H1 (cell line): ENCODE results near the gene SYTL1. TPM values are rescaled to one million over a fixed set of nuclear protein-coding genes. Genes with fewer than 3 reads are reported as not detected.

Source experiments
- ASH2L ChIP-seq: fragments of 200-600, 300-600 bp; sonication (generic); IDR thresholded peaks from one replicate; pipeline ENCODE4 v1.7.1; 2017; ENCODE audit warnings: low read length
- KDM5A ChIP-seq: fragments of 200-600 bp; IDR thresholded peaks from 2 replicates; pipeline ENCODE4 v1.7.1; 2012; ENCODE audit warnings: mild to moderate bottlenecking, low read length, inconsistent platforms, mixed read lengths
- SAP30 ChIP-seq: fragments of 300-600 bp; sonication (generic); IDR thresholded peaks from 2 replicates; pipeline ENCODE4 v1.7.1; 2012; ENCODE audit warnings: low read length, moderate library complexity, mild to moderate bottlenecking, inconsistent platforms; ENCODE audit not compliant: insufficient read depth, insufficient replicate concordance
- polyA plus RNA-seq, 7 experiments: library from polyadenylated mRNA; depleted of rRNA in 3 of 7; stranded (reverse) in 5 of 7; unstranded in 2 of 7; fragments of >200 nt in 5 of 7; fragments of 200-250 nt in 2 of 7; gene quantifications; 1 replicate in 5 of 7; 2 replicates in 1 of 7; 4 replicates in 1 of 7; pipeline versions ENCODE4 v1.2.1 to v1.2.3, GENCODE V29; 2011 to 2013; ENCODE audit warnings: missing spikeins in 2 of 7, mixed read lengths in 2 of 7
- total RNA-seq: library from RNA; stranded (reverse); fragmentation: NEBNext Ultra II Directional; extraction: Animal tissue kit (Norgen Biotek cat#: 25700); gene quantifications from 2 replicates; pipeline ENCODE4 v1.2.1, GENCODE V29; 2021
- TF ChIP-seq, protein P1 (sequence below): IDR thresholded peaks from 2 replicates; pipeline ENCODE4 v1.6.1; 2012; ENCODE audit warnings: inconsistent platforms
- TF ChIP-seq, protein P2 (sequence below), 3 experiments: IDR thresholded peaks; 1 replicate in 2 of 3; 2 replicates in 1 of 3; pipeline versions ENCODE4 v1.5.1 to v1.6.1; 2011; ENCODE audit warnings: low read length in 3 of 3, mild to moderate bottlenecking in 3 of 3, inconsistent platforms in 2 of 3, low read depth in 1 of 3, moderate library complexity in 1 of 3; ENCODE audit not compliant: insufficient read depth in 1 of 3; ENCODE audit errors: control extremely low read depth in 1 of 3

The SYTL1 gene
- total and polyA plus RNA-seq, 2 of the 8 experiments (the other 6 are each of a cell fraction or from before 2014, with no cell fraction given), result 6.4 to 19.5 TPM

DNA sequence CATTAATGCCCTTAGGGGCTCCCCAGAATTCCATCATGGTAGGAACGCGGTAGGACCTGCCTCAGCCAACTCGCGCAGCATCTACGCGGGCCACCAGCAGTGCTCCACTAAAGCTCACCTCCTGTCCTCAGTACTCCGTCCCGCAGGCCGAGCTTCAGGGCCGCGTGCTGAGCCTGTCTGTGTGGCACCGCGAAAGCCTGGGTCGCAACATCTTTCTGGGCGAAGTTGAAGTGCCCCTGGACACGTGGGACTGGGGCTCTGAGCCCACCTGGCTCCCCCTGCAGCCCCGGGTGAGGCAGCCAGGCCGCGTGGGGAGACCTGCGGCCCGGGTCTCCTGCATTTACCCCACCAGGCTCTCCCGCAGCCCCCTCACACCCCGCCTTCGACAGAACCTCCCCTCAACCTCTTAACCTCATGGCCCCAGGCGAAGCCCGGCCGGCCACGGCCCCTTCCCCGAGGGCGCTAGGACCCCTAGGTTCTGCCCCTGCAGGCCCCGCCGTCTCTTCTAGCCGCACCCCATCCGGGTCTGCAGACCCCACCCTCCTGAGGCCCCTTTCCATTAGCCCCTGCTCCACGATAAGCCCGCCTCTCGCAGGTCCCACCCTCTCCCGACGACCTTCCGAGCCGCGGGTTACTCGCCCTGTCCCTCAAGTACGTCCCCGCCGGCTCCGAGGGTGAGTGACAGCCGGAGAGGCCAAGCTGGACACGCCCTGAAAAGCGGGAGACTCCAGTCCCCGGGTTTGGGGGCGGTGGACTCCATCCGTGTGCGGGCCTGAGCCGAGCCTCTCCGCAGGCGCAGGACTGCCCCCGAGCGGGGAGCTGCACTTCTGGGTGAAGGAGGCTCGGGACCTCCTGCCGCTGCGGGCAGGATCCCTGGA is 9.1 kb downstream of the SYTL1 start (continued):
- no peak for TF ChIP-seq SAP30
- no peak for TF ChIP-seq KDM5A
- TF ChIP-seq ASH2L, result peak; percentile 67
- TF ChIP-seq, protein P1, sequence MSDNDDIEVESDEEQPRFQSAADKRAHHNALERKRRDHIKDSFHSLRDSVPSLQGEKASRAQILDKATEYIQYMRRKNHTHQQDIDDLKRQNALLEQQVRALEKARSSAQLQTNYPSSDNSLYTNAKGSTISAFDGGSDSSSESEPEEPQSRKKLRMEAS, result peak; percentile 97
- TF ChIP-seq, protein P2, sequence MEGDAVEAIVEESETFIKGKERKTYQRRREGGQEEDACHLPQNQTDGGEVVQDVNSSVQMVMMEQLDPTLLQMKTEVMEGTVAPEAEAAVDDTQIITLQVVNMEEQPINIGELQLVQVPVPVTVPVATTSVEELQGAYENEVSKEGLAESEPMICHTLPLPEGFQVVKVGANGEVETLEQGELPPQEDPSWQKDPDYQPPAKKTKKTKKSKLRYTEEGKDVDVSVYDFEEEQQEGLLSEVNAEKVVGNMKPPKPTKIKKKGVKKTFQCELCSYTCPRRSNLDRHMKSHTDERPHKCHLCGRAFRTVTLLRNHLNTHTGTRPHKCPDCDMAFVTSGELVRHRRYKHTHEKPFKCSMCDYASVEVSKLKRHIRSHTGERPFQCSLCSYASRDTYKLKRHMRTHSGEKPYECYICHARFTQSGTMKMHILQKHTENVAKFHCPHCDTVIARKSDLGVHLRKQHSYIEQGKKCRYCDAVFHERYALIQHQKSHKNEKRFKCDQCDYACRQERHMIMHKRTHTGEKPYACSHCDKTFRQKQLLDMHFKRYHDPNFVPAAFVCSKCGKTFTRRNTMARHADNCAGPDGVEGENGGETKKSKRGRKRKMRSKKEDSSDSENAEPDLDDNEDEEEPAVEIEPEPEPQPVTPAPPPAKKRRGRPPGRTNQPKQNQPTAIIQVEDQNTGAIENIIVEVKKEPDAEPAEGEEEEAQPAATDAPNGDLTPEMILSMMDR (IDR thresholded peaks at IDR 0.05; ENCODE audit: control extremely low read depth in 1 of 3, insufficient read depth in 1 of 3, low read depth in 1 of 3, low read length in 3 of 3), result peak in 2 of 3 experiments; percentile 7 to 42; a peak in 3 of 4 replicates
